Large intestine (tissue), 3 donors: ENCODE data around the gene CHRM2. TPM values are rescaled to one million over a fixed set of nuclear protein-coding genes. Genes with fewer than 3 reads are reported as not detected.
A peak's percentile ranks its signal among the peaks of the same experiment; 100 is the strongest.

Experiments
- DNase-seq, 2 donors: peaks; one replicate each; pipeline versions ENCODE4 v3.0.0 to v3.0.0-alpha.2; 2013
- H3K27ac ChIP-seq: one replicate; pipeline ENCODE4 v1.5.1; 2013; ENCODE audit warnings: low read length
- H3K27me3 ChIP-seq: 2 replicates; pipeline ENCODE4 v1.6.1; 2013; ENCODE audit warnings: low read length; ENCODE audit not compliant: control insufficient read depth, insufficient read depth
- H3K36me3 ChIP-seq: 2 replicates; pipeline ENCODE4 v1.6.1; 2013; ENCODE audit warnings: low read length; ENCODE audit not compliant: control insufficient read depth, insufficient read depth
- H3K4me1 ChIP-seq: one replicate; pipeline ENCODE4 v1.6.1; 2013; ENCODE audit warnings: low read length; ENCODE audit not compliant: control insufficient read depth, insufficient read depth
- H3K4me3 ChIP-seq: one replicate; pipeline ENCODE4 v1.5.1; 2013; ENCODE audit warnings: low read length
- H3K9me3 ChIP-seq: one replicate; pipeline ENCODE4 v1.6.1; 2013; ENCODE audit warnings: mild to moderate bottlenecking, low read depth, low read length, moderate library complexity; ENCODE audit not compliant: control insufficient read depth
- WGBS: methylation state at CpG from one replicate; pipeline ENCODE4 v1.1.5; 2013; ENCODE audit warnings: low lambda C conversion rate; ENCODE audit not compliant: insufficient coverage; 5-methylcytosine and 5-hydroxymethylcytosine counted together
- polyA plus RNA-seq: library from polyadenylated mRNA; unstranded; fragments of 120-200 nt; gene quantifications from one replicate; pipeline ENCODE4 v1.2.1, GENCODE V29; 2013

The CHRM2 gene
- polyA plus RNA-seq, 1 donor, result 7.3 TPM

- H3K27ac ChIP-seq, result no peak overlapping the region
- no CpG with 5 or more reads among the region's 54 CpGs for WGBS
- no peaks in the 10 kb centered on the region for H3K36me3 ChIP-seq
- peak in 1 of 2 donors; percentile 3 for DNase-seq
- peak overlapping the region; percentile 55 for H3K4me3 ChIP-seq
- no peaks in the 10 kb centered on the region for H3K9me3 ChIP-seq
- H3K27me3 ChIP-seq, result peaks cover 45% of the 10 kb centered on the region
- H3K4me1 ChIP-seq, result no peaks in the 10 kb centered on the region
Measured at GRCh38 chr7:136869991-136870865, 1.8 kb downstream of the CHRM2 start.

GRCh38 chr7:136870866-136871487, 2.5 kb downstream of the CHRM2 start:
- WGBS, result no CpG with 5 or more reads among the region's 41 CpGs
- DNase-seq, result no peak

GRCh38 chr7:136874393-136875032, 6.1 kb downstream of the CHRM2 start:
- no CpG with 5 or more reads among the region's 2 CpGs for WGBS
- H3K27ac ChIP-seq, result no peak overlapping the region
- no peaks in the 10 kb centered on the region for H3K9me3 ChIP-seq

More at GRCh38 chr7:136870866-136871487, 2.5 kb downstream of the CHRM2 start:
- H3K27me3 ChIP-seq, result peaks cover 45% of the 10 kb centered on the region
- no peaks in the 10 kb centered on the region for H3K4me1 ChIP-seq
- H3K9me3 ChIP-seq, result no peaks in the 10 kb centered on the region
- H3K4me3 ChIP-seq, result peak overlapping the region; percentile 55
- no peak overlapping the region for H3K27ac ChIP-seq
- no peaks in the 10 kb centered on the region for H3K36me3 ChIP-seq

GRCh38 chr7:136877509-136877908, 9.1 kb downstream of the CHRM2 start:
- DNase-seq, result no peak
- no peaks in the 10 kb centered on the region for H3K4me1 ChIP-seq
- WGBS, result 67% methylated on average over 1 of the region's 1 CpG
- H3K27ac ChIP-seq, result no peak overlapping the region
- H3K4me3 ChIP-seq, result no peak overlapping the region
- H3K9me3 ChIP-seq, result no peaks in the 10 kb centered on the region
- H3K36me3 ChIP-seq, result no peaks in the 10 kb centered on the region
- H3K27me3 ChIP-seq, result peaks cover 2% of the 10 kb centered on the region

More at GRCh38 chr7:136874393-136875032, 6.1 kb downstream of the CHRM2 start:
- Histone ChIP-seq H3K36me3 (no peaks in the 10 kb centered on the region), H3K4me1 (no peaks in the 10 kb centered on the region), H3K4me3 (no peak overlapping the region), H3K27me3 (peaks cover 30% of the 10 kb centered on the region)
- DNase-seq, result no peak

- no peak overlapping the region for H3K27ac ChIP-seq
- H3K27me3 ChIP-seq, result peaks cover 2% of the 10 kb centered on the region
- H3K9me3 ChIP-seq, result no peaks in the 10 kb centered on the region
- DNase-seq, result no peak
- whole genome bisulfite sequencing, result 80% methylated on average over 1 of the region's 2 CpGs
- H3K4me1 ChIP-seq, result no peaks in the 10 kb centered on the region
- no peak overlapping the region for H3K4me3 ChIP-seq
- no peaks in the 10 kb centered on the region for H3K36me3 ChIP-seq
Measured at GRCh38 chr7:136877990-136878389, 9.5 kb downstream of the CHRM2 start.

GRCh38 chr7:136878878-136879277, 10.4 kb downstream of the CHRM2 start:
- WGBS, result 100% methylated on average over 1 of the region's 1 CpG
- Histone ChIP-seq H3K4me1 (no peaks in the 10 kb centered on the region), H3K27me3 (no peaks in the 10 kb centered on the region), H3K27ac (no peak overlapping the region), H3K9me3 (no peaks in the 10 kb centered on the region), H3K36me3 (no peaks in the 10 kb centered on the region), H3K4me3 (no peak overlapping the region)
- no peak for DNase-seq

GRCh38 chr7:136883046-136883445, 14.6 kb downstream of the CHRM2 start:
- DNase-seq, result no peak
- no CpG with 5 or more reads among the region's 3 CpGs for WGBS
- Histone ChIP-seq H3K4me1 (no peaks in the 10 kb centered on the region), H3K27ac (no peak overlapping the region), H3K27me3 (no peaks in the 10 kb centered on the region), H3K4me3 (no peak overlapping the region), H3K36me3 (no peaks in the 10 kb centered on the region), H3K9me3 (no peaks in the 10 kb centered on the region)

- no peaks in the 10 kb centered on the region for H3K36me3 ChIP-seq
- H3K27me3 ChIP-seq, result no peaks in the 10 kb centered on the region
- no peak overlapping the region for H3K4me3 ChIP-seq
- no peaks in the 10 kb centered on the region for H3K4me1 ChIP-seq
- H3K9me3 ChIP-seq, result no peaks in the 10 kb centered on the region
- no peak overlapping the region for H3K27ac ChIP-seq
- WGBS, result no CpG with 5 or more reads among the region's 1 CpG
- no peak for DNase-seq
Measured at GRCh38 chr7:136884492-136884891, 16.0 kb downstream of the CHRM2 start.

GRCh38 chr7:136887317-136887716, 18.9 kb downstream of the CHRM2 start:
- Histone ChIP-seq H3K27me3 (no peaks in the 10 kb centered on the region), H3K9me3 (no peaks in the 10 kb centered on the region), H3K36me3 (no peaks in the 10 kb centered on the region), H3K27ac (no peak overlapping the region), H3K4me3 (no peak overlapping the region), H3K4me1 (no peaks in the 10 kb centered on the region)
- no peak for DNase-seq
- WGBS, result 100% methylated on average over 1 of the region's 1 CpG

- Histone ChIP-seq H3K4me1 (no peaks in the 10 kb centered on the region), H3K27ac (no peak overlapping the region), H3K27me3 (no peaks in the 10 kb centered on the region), H3K9me3 (no peaks in the 10 kb centered on the region), H3K4me3 (no peak overlapping the region), H3K36me3 (no peaks in the 10 kb centered on the region)
- no peak for DNase-seq
- 86% methylated on average over 1 of the region's 3 CpGs for WGBS
Measured at GRCh38 chr7:136890399-136890798, 21.9 kb downstream of the CHRM2 start.
